ENCODE data around the gene MACROH2A2. TPM values are rescaled to one million over a fixed set of nuclear protein-coding genes. Genes with fewer than 3 reads are reported as not detected.

MACROH2A2 gene
- total RNA-seq, 1 donor from 2014 or later = 17.9 TPM

DNA sequence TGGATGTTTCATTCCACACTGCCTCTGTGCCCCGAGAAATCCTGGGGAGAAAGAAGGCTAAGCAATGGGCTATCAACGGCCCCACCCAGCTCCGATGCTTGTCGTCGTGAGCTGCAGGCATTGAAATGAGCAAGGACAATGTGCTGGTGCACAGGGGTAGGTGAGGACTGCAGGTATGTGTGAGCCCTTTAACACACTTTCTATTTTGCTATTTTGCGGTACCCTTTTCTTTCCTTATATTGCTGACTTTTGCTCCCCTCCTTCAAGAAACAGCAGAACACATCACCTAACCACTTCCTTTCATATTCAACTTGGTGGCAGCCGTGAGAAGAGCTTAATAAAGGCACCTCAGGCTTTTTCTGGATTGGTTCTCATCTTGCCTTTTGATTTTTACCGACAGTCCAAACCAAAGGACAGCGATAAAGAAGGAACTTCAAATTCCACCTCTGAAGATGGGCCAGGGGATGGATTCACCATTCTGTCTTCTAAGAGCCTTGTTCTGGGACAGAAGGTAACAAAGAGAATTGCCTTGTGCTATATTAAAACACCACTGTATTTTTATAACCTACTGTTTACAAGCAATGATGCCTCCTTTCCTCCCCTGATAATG lies 40.8 kb downstream of the MACROH2A2 start:
- no peak overlapping the region for H3K4me3 ChIP-seq
- no peak overlapping the region for H3K27ac ChIP-seq (replicated peaks)
- TF ChIP-seq, protein P1, sequence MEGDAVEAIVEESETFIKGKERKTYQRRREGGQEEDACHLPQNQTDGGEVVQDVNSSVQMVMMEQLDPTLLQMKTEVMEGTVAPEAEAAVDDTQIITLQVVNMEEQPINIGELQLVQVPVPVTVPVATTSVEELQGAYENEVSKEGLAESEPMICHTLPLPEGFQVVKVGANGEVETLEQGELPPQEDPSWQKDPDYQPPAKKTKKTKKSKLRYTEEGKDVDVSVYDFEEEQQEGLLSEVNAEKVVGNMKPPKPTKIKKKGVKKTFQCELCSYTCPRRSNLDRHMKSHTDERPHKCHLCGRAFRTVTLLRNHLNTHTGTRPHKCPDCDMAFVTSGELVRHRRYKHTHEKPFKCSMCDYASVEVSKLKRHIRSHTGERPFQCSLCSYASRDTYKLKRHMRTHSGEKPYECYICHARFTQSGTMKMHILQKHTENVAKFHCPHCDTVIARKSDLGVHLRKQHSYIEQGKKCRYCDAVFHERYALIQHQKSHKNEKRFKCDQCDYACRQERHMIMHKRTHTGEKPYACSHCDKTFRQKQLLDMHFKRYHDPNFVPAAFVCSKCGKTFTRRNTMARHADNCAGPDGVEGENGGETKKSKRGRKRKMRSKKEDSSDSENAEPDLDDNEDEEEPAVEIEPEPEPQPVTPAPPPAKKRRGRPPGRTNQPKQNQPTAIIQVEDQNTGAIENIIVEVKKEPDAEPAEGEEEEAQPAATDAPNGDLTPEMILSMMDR (IDR thresholded peaks at IDR 0.05; ENCODE audit: borderline replicate concordance) = no peak
- DNase-seq = no peak
- no peaks in the 10 kb centered on the region for H3K27me3 ChIP-seq (ENCODE audit: low read depth)
- H3K4me1 ChIP-seq = no peaks in the 10 kb centered on the region
- no peaks in the 10 kb centered on the region for H3K9me3 ChIP-seq (replicated peaks)
- intact Hi-C loops (cut with micrococcal nuclease) = no loop called here
- peaks cover 60% of the 10 kb centered on the region for H3K36me3 ChIP-seq

DNA sequence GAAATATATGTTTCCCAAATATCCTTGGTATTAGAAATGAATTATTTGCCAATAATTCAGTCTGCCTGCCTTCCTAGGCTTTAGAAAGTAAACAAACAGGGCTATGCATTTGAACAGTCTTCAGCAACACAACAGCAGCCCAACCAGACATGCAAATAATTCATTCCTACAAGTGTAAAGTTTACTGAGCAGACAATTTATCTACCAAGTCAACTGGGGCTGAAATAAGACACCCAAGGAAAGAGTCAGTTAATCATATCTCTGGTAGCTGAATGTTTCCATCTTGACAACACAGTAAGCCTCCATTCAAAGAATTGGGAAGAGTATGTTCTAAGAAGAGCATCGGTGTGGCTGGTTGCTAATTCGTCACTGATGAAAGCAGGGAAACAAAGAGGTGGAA lies 41.6 kb downstream of the MACROH2A2 start:
- TF ChIP-seq, protein P1 (IDR thresholded peaks at IDR 0.05; ENCODE audit: borderline replicate concordance) = no peak
- Histone ChIP-seq H3K4me1 (no peaks in the 10 kb centered on the region), H3K4me3 (no peak overlapping the region), H3K9me3 (replicated peaks) (no peaks in the 10 kb centered on the region), H3K27me3 (ENCODE audit: low read depth) (no peaks in the 10 kb centered on the region), H3K27ac (replicated peaks) (no peak overlapping the region), H3K36me3 (peaks cover 67% of the 10 kb centered on the region)
- DNase-seq = no peak
- intact Hi-C loops (cut with micrococcal nuclease) = no loop called here

DNA sequence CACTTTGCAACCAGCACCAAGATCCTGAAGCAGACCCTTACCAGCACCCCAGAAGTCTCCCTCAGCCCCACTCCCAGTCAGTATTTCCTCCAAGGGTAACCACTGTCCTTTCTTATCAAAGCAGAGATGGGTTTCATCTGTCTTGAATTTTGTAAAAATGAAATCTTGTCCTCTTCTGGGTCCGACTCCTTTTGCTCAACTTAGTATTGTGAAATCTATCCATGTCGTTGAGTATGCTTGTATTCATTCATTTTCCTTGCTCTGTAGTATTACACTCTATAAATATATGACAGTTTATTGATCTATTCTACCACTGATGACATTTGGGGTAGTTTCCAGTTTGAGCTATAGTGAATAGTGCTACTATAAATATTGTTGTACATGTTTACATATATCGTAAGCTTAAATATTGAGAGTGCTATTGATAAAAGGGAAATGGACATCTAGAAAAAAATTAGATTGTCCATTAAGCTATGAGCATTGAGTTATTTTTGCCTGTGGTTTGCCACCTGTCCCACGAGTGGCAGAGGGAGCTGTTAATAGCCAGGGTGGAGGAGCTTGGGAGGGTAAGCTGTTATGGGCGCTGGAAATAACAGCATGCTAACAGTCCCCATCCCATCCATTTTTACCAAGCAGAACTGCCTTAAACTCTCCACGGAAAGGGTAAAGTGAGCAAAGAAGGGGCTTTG lies 43.5 kb downstream of the MACROH2A2 start:
- DNase-seq = no peak
- Histone ChIP-seq H3K27me3 (ENCODE audit: low read depth) (no peaks in the 10 kb centered on the region), H3K9me3 (replicated peaks) (no peaks in the 10 kb centered on the region), H3K36me3 (peaks cover 71% of the 10 kb centered on the region), H3K27ac (replicated peaks) (no peak overlapping the region), H3K4me1 (no peaks in the 10 kb centered on the region), H3K4me3 (no peak overlapping the region)
- TF ChIP-seq, protein P1 (IDR thresholded peaks at IDR 0.05; ENCODE audit: borderline replicate concordance) = no peak
- intact Hi-C loops (cut with micrococcal nuclease) = no loop called here

DNA sequence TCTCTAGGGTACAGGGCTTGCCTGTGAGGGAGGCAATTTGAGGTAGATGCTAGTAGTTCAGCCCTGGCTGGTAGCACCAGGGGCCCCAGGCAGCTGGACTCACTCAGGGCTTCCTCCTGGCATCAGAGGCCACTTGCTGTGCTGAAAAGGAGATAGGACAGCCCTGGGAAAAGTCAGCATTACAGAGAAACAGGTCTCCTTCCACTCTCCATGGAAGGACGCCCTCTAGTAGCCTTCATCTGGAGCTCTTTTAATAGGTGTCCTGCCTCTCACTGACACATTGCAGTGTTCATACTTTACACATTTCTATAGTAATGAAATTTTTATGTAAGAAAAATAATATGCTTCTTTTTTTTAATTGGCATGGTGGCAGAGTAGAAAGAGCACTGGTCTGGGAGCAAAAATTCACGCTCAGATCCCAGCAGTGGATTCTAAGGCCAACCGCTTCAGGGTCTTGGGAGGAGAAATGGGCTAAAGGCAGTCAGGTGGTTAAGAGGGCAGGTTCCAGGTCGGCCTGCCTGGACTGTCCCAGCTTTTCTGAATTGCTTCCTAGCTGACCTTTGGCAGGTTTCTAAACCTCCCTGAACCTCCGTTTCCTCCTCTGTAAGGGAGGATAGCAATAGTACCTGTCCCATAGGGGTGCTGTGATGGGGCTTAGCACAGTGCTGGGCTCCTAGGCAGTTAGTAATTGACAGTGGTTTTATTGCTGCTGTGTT lies 44.2 kb downstream of the MACROH2A2 start:
- Histone ChIP-seq H3K27me3 (ENCODE audit: low read depth) (no peaks in the 10 kb centered on the region), H3K4me1 (no peaks in the 10 kb centered on the region), H3K9me3 (replicated peaks) (no peaks in the 10 kb centered on the region), H3K4me3 (no peak overlapping the region), H3K36me3 (peaks cover 76% of the 10 kb centered on the region), H3K27ac (replicated peaks) (no peak overlapping the region)
- intact Hi-C loops (cut with micrococcal nuclease) = no loop called here
- DNase-seq = no peak
- TF ChIP-seq, protein P1 (IDR thresholded peaks at IDR 0.05; ENCODE audit: borderline replicate concordance) = no peak

DNA sequence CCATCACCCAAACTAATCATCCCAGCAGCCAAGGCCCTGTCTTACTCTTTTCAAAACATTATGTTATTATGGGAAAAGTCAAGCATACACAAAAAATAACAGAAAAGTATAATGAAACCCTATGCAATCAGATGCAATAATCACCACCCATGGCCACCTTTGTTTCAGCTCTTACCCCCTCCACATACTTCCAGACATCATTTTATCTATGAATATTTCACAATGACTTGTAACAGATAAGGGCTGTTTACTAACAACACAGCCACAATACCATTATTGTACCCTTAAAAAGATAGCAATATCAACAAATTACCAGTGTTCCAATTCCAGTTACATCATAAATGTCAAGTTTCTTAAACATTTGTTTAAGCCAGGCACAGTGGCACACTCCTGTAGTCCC lies 44.8 kb downstream of the MACROH2A2 start:
- intact Hi-C loops (cut with micrococcal nuclease) = no loop called here
- TF ChIP-seq, protein P1 (IDR thresholded peaks at IDR 0.05; ENCODE audit: borderline replicate concordance) = no peak
- H3K27me3 ChIP-seq (ENCODE audit: low read depth) = no peaks in the 10 kb centered on the region
- H3K4me1 ChIP-seq = no peaks in the 10 kb centered on the region
- DNase-seq = no peak
- H3K27ac ChIP-seq (replicated peaks) = no peak overlapping the region
- peaks cover 73% of the 10 kb centered on the region for H3K36me3 ChIP-seq
- no peaks in the 10 kb centered on the region for H3K9me3 ChIP-seq (replicated peaks)
- H3K4me3 ChIP-seq = no peak overlapping the region

Data from left ventricle myocardium inferior (tissue), 1 donor.